SK-N-SH (cell line): ENCODE results near the gene NAP1L5.

Source experiments
- CTCF ChIP-seq: fragments of 200-600 bp; sonication (generic); IDR thresholded peaks from 2 replicates; pipeline ENCODE4 v1.6.1; 2017; ENCODE audit warnings: antibody characterized with exemption, mild to moderate bottlenecking, moderate library complexity
- EP300 ChIP-seq, 2 experiments: IDR thresholded peaks; 2 replicates each; pipeline versions ENCODE4 v1.4.0 to v1.6.1; 2012; ENCODE audit warnings: borderline replicate concordance in 1 of 2, low read depth in 1 of 2, low read length in 1 of 2
- EZH2phosphoT487 ChIP-seq: fragments of 200-600 bp; sonication (generic); IDR thresholded peaks from 2 replicates; pipeline ENCODE4 v1.6.1; 2017; ENCODE audit warnings: low read depth, mixed run types, mild to moderate bottlenecking, antibody characterized with exemption, moderate library complexity, borderline replicate concordance
- JUND ChIP-seq: IDR thresholded peaks from 2 replicates; pipeline ENCODE4 v1.4.0; 2012
- MXI1 ChIP-seq: IDR thresholded peaks from 2 replicates; pipeline ENCODE4 v1.6.1; 2012; ENCODE audit warnings: mild to moderate bottlenecking, low read depth, low read length, improper control_type of control experiment
- NFIC ChIP-seq: IDR thresholded peaks from 2 replicates; pipeline ENCODE4 v1.4.0; 2012; ENCODE audit warnings: borderline replicate concordance
- NRF1 ChIP-seq: IDR thresholded peaks from 2 replicates; pipeline ENCODE4 v1.6.1; 2012; ENCODE audit warnings: low read depth, mild to moderate bottlenecking, low read length
- POLR2AphosphoS5 ChIP-seq: IDR thresholded peaks from 2 replicates; pipeline ENCODE4 v1.6.1; 2012; ENCODE audit warnings: low read depth, low read length
- SMC3 ChIP-seq: IDR thresholded peaks from 2 replicates; pipeline ENCODE4 v1.6.1; 2012; ENCODE audit warnings: low read depth, low read length, improper control_type of control experiment
- TCF12 ChIP-seq: IDR thresholded peaks from 2 replicates; pipeline ENCODE4 v1.4.0; 2012
- TF ChIP-seq, protein P1 (sequence below): IDR thresholded peaks from 2 replicates; pipeline ENCODE4 v1.6.1; 2012; ENCODE audit warnings: mild to moderate bottlenecking, low read depth, low read length, moderate library complexity
- TF ChIP-seq, protein P2 (sequence below): IDR thresholded peaks from 2 replicates; pipeline ENCODE4 v1.4.0; 2012; ENCODE audit warnings: low read depth, borderline replicate concordance
- TF ChIP-seq, protein P3 (sequence below): fragments of 150-350 bp; IDR thresholded peaks from 2 replicates; pipeline ENCODE4 v1.6.1; 2017; ENCODE audit warnings: antibody characterized with exemption, low read length, low read depth, borderline replicate concordance

- TF ChIP-seq EZH2phosphoT487 (no peak), MXI1 (no peak), EP300 (IDR thresholded peaks at IDR 0.05; ENCODE audit: borderline replicate concordance in 1 of 2, low read depth in 1 of 2, low read length in 1 of 2) (no peak), CTCF (no peak), JUND (no peak), SMC3 (no peak), TCF12 (no peak), POLR2AphosphoS5 (no peak), NFIC (no peak), NRF1 (no peak)
- TF ChIP-seq, protein P1, sequence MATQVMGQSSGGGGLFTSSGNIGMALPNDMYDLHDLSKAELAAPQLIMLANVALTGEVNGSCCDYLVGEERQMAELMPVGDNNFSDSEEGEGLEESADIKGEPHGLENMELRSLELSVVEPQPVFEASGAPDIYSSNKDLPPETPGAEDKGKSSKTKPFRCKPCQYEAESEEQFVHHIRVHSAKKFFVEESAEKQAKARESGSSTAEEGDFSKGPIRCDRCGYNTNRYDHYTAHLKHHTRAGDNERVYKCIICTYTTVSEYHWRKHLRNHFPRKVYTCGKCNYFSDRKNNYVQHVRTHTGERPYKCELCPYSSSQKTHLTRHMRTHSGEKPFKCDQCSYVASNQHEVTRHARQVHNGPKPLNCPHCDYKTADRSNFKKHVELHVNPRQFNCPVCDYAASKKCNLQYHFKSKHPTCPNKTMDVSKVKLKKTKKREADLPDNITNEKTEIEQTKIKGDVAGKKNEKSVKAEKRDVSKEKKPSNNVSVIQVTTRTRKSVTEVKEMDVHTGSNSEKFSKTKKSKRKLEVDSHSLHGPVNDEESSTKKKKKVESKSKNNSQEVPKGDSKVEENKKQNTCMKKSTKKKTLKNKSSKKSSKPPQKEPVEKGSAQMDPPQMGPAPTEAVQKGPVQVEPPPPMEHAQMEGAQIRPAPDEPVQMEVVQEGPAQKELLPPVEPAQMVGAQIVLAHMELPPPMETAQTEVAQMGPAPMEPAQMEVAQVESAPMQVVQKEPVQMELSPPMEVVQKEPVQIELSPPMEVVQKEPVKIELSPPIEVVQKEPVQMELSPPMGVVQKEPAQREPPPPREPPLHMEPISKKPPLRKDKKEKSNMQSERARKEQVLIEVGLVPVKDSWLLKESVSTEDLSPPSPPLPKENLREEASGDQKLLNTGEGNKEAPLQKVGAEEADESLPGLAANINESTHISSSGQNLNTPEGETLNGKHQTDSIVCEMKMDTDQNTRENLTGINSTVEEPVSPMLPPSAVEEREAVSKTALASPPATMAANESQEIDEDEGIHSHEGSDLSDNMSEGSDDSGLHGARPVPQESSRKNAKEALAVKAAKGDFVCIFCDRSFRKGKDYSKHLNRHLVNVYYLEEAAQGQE = no peak
- TF ChIP-seq, protein P2, sequence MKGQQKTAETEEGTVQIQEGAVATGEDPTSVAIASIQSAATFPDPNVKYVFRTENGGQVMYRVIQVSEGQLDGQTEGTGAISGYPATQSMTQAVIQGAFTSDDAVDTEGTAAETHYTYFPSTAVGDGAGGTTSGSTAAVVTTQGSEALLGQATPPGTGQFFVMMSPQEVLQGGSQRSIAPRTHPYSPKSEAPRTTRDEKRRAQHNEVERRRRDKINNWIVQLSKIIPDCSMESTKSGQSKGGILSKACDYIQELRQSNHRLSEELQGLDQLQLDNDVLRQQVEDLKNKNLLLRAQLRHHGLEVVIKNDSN = no peak
- TF ChIP-seq, protein P3, sequence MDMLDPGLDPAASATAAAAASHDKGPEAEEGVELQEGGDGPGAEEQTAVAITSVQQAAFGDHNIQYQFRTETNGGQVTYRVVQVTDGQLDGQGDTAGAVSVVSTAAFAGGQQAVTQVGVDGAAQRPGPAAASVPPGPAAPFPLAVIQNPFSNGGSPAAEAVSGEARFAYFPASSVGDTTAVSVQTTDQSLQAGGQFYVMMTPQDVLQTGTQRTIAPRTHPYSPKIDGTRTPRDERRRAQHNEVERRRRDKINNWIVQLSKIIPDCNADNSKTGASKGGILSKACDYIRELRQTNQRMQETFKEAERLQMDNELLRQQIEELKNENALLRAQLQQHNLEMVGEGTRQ = no peak
These were observed 23.1 kb upstream of the NAP1L5 start for GRCh38 chr4:88720451-88721428.
